Prostate gland (tissue), 2 donors: ENCODE data around the gene PXMP4.

ENCODE experiments used
- CTCF ChIP-seq, 4 experiments: fragments of 200-600 bp in 2 of 4; fragments of 450-650 bp in 2 of 4; sonication (generic) in 2 of 4; IDR thresholded peaks; 1 replicate in 3 of 4; 2 replicates in 1 of 4; pipeline ENCODE4 v1.5.1; 2016 to 2019; ENCODE audit warnings: antibody characterized with exemption in 4 of 4, mild to moderate bottlenecking in 2 of 4, moderate library complexity in 2 of 4
- POLR2A ChIP-seq: fragments of 450-650 bp; IDR thresholded peaks from one replicate; pipeline ENCODE4 v1.6.1; 2016; ENCODE audit warnings: antibody characterized with exemption, mild to moderate bottlenecking
- POLR2AphosphoS5 ChIP-seq: sonication (generic); formaldehyde crosslinking; IDR thresholded peaks from one replicate; pipeline ENCODE4 v1.6.1; 2017; ENCODE audit warnings: antibody characterized with exemption

- TF ChIP-seq POLR2A (no peak), CTCF (IDR thresholded peaks at IDR 0.05) (no peak), POLR2AphosphoS5 (no peak)
These were observed 64.9 kb downstream of the PXMP4 start for GRCh38 chr20:33655164-33655563.
